Measurements from ENCODE around the gene PDX1.

The PDX1 gene

GRCh38 chr13:27965343-27965739 lies 45.5 kb downstream of the PDX1 start:
- Histone ChIP-seq H3K4me3 (ENCODE audit: low read depth, low read length) (no peak overlapping the region), H2AFZ (no peak overlapping the region), H3K4me2 (ENCODE audit: low read length) (no peak overlapping the region), H3K4me1 (no peaks in the 10 kb centered on the region), H3K27ac (no peak overlapping the region), H3K9me3 (ENCODE audit: control insufficient read depth, low read length) (no peaks in the 10 kb centered on the region), H3K27me3 (ENCODE audit: control insufficient read depth, insufficient read depth, low read length) (peaks cover 27% of the 10 kb centered on the region), H3K79me2 (no peaks in the 10 kb centered on the region), H3K36me3 (ENCODE audit: control insufficient read depth, insufficient read depth, low read length) (no peaks in the 10 kb centered on the region), H3K9ac (no peak overlapping the region)
- no peak for TF ChIP-seq CTCF (IDR thresholded peaks at IDR 0.05)

- Histone ChIP-seq H3K36me3 (ENCODE audit: control insufficient read depth, insufficient read depth, low read length) (no peaks in the 10 kb centered on the region), H3K27me3 (ENCODE audit: control insufficient read depth, insufficient read depth, low read length) (peaks cover 22% of the 10 kb centered on the region), H3K4me1 (no peaks in the 10 kb centered on the region), H3K4me2 (ENCODE audit: low read length) (no peak overlapping the region), H3K27ac (no peak overlapping the region), H3K9ac (no peak overlapping the region), H2AFZ (no peak overlapping the region), H3K4me3 (ENCODE audit: low read depth, low read length) (no peak overlapping the region), H3K79me2 (no peaks in the 10 kb centered on the region), H3K9me3 (ENCODE audit: control insufficient read depth, low read length) (no peaks in the 10 kb centered on the region)
- TF ChIP-seq CTCF (IDR thresholded peaks at IDR 0.05) = no peak
Measured at GRCh38 chr13:27965740-27966640, 46.2 kb downstream of the PDX1 start.

GRCh38 chr13:27966641-27967202 lies 46.9 kb downstream of the PDX1 start:
- TF ChIP-seq CTCF (IDR thresholded peaks at IDR 0.05) = no peak
- no peaks in the 10 kb centered on the region for H3K36me3 ChIP-seq (ENCODE audit: control insufficient read depth, insufficient read depth, low read length)
- H3K9me3 ChIP-seq (ENCODE audit: control insufficient read depth, low read length) = no peaks in the 10 kb centered on the region
- H3K4me3 ChIP-seq (ENCODE audit: low read depth, low read length) = no peak overlapping the region
- H2AFZ ChIP-seq = no peak overlapping the region
- H3K79me2 ChIP-seq = no peaks in the 10 kb centered on the region
- no peak overlapping the region for H3K9ac ChIP-seq
- H3K27ac ChIP-seq = no peak overlapping the region
- peaks cover 21% of the 10 kb centered on the region for H3K27me3 ChIP-seq (ENCODE audit: control insufficient read depth, insufficient read depth, low read length)
- no peak overlapping the region for H3K4me2 ChIP-seq (ENCODE audit: low read length)
- H3K4me1 ChIP-seq = no peaks in the 10 kb centered on the region

- H3K9me3 ChIP-seq (ENCODE audit: control insufficient read depth, low read length) = no peaks in the 10 kb centered on the region
- no peak overlapping the region for H3K9ac ChIP-seq
- no peaks in the 10 kb centered on the region for H3K36me3 ChIP-seq (ENCODE audit: control insufficient read depth, insufficient read depth, low read length)
- no peaks in the 10 kb centered on the region for H3K79me2 ChIP-seq
- no peaks in the 10 kb centered on the region for H3K4me1 ChIP-seq
- H3K4me2 ChIP-seq (ENCODE audit: low read length) = no peak overlapping the region
- TF ChIP-seq CTCF (IDR thresholded peaks at IDR 0.05) = no peak
- H3K27me3 ChIP-seq (ENCODE audit: control insufficient read depth, insufficient read depth, low read length) = peaks cover 22% of the 10 kb centered on the region
- H2AFZ ChIP-seq = no peak overlapping the region
- H3K27ac ChIP-seq = no peak overlapping the region
- H3K4me3 ChIP-seq (ENCODE audit: low read depth, low read length) = no peak overlapping the region
Measured at GRCh38 chr13:27967203-27967735, 47.5 kb downstream of the PDX1 start.

Data from parathyroid adenoma (tissue), 2 donors.